ENCODE results near the gene GALNT15.

The GALNT15 gene

DNA sequence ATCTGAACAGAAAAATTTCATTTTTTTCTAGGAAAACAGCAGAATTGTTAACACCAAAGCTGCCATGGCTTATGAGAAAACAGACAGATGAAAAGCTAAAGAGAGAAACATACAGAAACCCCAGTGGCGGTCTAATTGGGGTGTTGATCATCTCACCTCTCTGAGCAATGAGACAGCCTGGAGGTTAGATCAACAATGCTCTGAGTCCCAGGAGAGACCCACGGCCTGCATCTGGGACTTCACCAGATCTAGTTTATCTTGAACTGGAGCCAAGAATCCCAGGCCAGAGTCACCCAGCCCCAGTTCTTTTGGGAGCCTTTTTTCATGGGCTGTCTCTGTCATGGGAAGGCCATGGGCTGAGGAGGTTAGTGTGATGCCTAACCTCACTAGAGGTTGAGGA is 3.5 kb upstream of the GALNT15 start:
- DNase-seq, result no peak

DNA sequence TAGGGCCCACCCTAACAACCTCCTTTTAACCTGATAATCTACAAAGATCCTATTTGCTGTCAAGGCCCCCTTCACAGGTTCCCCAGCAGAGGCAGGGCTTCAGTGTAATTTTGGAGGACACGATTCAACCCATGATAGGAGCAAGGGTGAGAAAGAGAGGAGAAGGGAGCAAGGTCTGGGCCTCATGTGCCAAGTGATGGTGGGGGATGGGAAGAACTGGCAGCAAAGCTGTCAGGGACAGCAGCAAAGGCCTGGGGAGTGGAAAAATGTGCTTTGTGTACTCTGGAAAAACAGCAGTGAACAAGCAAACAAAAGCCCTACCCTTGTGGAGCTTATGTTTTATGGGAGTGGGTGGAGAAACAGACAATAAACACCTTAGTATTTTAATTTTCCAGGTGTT is 2.7 kb upstream of the GALNT15 start:
- DNase-seq, result no peak

DNA sequence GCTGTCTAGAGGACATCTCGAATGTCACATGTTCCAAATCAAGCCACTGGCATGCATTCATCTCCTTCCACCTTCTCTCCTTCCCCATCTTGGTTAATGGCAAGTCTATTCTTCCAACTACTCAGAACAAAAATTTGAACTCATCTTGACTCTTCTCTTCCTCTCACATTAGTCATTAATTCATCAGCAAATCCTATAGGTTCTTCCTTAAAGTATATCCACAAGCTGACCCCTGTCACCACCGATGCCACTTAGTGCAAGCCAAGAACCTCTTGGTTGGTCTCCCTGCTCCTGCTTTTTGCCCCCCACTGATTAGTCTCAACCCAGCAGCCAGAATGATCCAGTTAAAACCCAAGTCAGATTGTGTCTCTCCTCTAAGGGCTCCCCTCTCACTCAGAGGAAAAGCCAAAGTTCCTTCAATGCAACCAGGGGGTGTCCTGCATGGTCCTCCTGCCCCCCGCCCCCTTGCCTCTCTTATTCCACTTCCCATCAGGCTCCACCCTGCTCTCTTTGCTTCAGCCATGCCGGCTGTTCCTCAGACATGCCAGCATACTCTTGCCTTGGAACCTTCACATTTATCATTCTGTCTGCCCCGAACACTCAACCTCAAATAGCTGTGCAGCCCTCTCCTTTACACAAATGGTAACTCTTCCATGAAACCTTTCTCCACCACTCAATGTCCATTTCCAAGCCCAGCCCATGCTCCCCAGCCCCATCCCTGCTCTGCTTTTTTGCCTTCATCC is 1.0 kb upstream of the GALNT15 start:
- no peak for DNase-seq

DNA sequence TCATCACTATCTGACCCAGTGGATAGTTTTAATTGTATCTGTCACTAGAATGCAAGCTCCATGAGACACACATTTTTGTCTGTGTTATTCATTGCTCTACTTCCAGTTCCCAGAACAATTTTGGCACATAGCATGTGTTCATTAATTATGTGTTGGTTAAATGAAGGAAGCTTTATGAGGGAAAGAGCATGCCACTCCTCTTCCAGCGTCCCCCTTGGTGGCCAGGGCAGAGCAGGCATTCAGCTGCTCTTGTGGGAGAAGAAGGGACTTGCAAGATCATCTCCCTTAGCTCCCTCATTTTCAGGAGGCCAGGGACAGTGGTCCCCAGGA is 489 bp upstream of the GALNT15 start:
- DNase-seq, result no peak

DNA sequence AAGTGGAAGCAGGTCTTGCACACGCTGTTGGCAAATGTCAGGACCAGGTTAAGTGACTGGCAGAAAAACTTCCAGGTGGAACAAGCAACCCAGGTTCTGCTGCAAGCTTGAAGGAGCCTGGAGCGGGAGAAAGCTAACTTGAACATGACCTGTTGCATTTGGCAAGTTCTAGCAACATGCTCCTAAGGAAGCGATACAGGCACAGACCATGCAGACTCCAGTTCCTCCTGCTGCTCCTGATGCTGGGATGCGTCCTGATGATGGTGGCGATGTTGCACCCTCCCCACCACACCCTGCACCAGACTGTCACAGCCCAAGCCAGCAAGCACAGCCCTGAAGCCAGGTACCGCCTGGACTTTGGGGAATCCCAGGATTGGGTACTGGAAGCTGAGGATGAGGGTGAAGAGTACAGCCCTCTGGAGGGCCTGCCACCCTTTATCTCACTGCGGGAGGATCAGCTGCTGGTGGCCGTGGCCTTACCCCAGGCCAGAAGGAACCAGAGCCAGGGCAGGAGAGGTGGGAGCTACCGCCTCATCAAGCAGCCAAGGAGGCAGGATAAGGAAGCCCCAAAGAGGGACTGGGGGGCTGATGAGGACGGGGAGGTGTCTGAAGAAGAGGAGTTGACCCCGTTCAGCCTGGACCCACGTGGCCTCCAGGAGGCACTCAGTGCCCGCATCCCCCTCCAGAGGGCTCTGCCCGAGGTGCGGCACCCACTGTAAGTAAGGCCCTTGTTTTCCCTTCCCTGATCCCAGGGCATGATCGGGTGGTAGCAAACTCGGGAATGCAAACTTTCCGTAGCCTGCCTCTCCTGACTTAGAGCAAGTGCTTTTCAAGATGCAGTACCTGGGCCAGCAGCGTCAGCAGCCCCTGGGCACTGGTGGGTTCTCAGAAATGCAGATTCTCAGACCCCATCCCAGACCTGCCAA is 759 bp downstream of the GALNT15 start:
- DNase-seq, result no peak

DNA sequence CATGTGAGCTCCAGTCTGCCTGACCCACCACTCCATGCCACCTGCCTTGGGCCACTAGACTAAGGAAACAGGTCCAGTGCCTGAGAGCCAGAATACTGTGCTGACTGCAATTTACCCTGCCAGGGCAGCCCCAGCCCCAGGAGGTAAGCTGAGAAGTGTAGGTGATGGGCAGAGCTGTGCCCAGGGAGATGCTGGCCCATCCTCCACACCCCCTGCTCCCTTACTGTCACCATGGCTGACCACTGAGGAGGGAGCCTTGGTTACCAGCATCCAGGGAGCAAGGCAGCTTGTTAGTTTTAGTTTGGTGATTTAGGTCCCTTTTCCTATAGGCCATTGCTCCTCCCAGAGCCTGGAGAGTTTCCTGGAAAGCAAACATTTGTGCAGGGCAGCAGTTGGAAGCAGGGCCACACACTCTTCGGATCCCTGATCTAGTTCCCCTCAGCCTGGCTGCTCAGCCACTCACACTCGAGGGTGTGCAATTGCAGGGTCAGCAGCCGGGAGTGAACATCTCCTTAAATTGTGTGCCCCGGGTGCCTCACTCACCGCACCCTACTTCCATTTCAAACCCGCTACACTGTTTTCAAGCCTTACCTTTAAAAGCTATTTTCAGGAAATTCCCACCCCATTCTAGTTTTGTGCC is 2.0 kb downstream of the GALNT15 start:
- DNase-seq, result no peak

DNA sequence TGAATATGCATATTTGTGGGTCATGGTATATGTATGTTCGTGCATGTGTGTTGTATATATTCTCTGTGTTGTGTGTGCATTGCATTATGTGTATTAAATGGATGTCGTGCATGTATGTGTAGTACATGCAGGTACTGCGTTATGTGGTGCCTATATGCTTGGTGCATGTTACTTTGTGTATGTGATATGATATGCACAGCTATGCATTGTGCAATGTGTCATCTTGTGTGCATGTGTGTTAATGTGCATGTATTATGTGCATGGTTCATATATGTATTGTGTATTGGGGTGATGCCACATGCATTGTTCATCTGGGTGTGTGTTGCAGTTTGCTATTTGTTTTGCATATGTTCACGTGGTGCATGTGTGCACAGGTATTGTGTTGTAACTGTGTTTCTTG is 2.9 kb downstream of the GALNT15 start:
- no peak for DNase-seq

DNA sequence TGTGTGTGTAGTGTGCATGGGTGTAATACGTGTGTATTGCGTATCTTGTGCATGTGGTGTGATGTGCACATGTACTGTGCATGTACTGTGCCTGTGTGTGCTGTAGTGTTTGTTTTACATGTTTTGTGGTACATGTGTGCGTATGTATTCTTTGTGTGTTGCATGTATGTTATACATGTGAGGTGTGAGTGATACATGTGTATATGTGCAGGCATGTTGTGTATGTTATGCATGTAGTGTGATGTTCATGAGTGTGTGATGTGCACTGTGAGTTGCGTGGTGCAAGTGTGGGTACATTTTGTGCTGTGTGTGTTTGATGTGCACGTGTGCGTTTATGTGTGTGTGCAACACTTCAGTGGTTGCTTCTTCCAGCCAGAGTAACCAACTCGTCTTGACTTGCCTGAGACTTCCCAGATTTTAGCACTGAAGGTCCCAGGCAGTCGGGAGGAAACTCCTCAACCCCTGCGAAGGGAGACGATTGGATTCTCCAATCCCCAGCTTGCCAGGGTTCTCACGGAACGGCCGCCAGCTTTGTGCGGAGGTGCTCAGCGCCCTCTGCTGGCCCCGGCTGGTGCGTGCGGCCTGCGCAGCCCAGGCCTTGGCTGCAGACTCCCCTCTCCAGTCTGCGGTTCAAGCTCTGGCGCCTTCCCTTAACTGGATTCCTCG is 3.6 kb downstream of the GALNT15 start:
- DNase-seq, result no peak

DNA sequence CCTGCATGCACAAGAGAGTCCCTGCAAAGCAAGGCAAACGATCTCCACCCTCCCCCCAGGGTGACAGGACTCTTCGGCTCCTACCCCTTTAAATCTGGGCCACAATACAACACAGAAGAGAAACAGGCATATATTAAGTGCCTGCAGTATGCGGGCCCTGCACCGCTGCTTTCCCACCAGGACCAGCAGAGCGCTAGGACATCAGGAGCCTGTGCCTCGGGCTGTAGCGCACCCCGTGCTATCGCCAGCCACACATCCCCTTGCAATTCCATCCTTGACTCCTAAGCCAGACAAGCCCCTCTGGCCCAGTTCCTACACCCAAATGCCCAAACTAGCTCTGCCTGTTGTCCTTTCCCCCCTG is 4.1 kb downstream of the GALNT15 start:
- no peak for DNase-seq

DNA sequence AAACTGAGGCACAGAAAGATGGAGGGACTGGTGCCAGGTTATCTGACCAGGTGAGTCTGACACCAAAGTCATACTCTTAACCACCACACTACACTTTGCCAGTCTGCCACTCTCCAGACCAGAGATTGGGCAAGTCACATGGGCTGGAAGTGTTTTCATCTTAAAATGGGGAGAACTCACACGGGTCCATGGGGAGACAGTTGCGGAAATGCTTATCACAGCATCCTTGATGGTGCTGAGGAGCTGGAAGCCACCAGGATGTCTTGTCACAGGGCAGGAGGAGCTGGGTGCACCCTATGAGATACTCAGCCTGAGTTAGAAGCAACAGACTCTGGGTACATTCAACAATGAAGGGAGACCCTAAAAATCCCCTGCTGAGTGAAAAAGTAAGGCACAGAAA is 4.8 kb downstream of the GALNT15 start:
- DNase-seq, result no peak

DNA sequence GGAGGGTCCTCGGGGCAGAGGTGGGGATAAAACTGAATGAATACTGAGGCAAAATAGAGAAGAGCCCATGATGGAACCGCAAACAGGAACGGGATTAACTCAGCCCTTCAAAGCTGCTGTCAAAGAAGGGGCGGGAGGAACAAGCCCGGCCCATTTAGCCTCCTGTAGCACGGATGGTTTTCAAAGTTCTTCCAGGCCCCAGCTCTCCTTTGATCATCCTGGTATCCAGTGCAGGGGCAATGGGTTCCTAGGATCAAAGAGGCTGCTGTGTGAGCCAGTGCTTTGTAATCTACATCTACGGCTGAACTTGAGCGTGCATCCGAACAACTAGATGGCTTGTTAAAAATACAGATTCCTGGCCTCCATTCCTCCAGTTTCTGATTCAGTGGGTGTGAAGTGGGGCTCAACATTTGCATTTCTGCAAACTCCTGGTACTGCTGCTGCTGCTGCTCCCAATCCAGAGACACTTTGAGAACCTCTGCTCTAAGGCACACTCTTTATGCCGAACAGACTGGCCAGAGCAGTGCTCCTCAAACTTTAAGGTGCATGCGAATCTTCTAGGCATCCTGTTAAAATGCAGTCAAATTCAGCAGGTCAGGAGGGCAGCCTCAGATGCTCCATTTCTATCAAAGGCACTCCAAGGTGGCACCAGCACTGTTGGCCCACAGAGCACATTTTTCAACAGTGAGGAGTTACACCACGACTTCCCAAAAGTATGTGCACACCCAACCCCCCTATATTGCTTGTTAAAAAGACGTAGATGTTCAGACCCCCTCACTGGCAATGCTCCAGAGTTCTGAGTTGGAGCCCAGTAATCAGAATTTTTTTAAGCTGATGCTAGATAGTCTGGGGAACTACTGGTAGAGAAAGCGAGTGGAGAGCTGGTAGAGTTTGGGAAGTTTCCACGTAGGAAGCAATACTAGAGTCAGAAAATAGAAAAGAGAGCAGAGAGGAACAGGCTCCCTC is 5.6 kb downstream of the GALNT15 start:
- no peak for DNase-seq

DNA sequence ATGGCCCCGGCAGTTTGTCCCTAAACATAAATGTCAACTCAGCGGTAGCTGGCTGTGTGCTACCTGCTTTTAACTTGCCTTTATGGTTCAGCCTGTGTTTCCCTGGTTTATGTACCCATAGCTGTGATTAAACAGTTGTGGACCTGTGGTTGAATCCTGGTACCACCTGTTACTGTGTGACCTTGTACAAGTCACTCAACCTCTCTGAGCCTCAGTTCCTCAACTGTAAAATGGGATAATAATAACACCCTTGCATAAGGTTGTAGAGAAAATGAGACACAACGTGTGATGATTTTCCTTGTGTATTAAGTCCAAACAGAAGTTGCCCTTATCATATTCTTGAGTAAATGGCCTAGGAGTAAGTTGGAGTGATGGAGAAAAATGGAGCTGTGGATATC is 6.3 kb downstream of the GALNT15 start:
- DNase-seq, result no peak

DNA sequence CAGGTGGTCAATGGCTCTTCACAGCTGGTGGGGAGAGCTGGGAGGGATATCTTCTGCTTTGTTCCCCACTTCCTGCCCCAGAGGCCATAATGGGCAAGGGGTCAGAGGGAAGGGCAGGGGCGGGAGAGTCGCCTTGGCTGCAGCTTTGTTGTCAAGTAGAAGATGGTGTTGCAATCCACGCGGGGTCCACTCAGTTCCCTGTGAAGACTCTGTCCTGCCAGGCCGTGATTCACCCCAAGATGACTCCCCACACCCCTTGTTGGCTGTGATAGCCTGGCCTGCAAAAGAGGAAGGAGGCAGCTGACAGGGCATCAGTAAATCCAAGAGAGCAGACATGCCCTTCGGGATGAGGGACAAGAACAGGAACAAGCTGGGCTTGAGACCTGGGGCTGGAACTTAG is 6.9 kb downstream of the GALNT15 start:
- no peak for DNase-seq

DNA sequence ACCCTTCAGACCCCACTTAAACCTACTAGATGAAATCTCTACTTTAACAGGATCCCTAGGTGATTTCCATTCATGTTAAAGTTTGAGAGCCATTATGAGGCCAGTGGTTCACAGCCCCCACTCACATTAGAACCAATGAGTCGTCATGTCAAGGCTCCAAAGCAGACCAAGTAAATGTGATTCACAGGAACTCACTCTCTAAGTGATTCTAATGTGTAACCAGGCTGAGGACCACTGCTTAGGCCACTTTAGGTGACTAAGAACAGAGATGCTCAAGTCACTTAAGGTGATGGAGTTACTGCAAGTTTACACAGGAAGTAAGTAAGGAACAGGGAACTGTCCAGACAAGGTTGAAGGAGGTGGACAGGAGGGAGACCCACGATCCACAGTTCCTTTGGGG is 7.7 kb downstream of the GALNT15 start:
- DNase-seq, result no peak

DNA sequence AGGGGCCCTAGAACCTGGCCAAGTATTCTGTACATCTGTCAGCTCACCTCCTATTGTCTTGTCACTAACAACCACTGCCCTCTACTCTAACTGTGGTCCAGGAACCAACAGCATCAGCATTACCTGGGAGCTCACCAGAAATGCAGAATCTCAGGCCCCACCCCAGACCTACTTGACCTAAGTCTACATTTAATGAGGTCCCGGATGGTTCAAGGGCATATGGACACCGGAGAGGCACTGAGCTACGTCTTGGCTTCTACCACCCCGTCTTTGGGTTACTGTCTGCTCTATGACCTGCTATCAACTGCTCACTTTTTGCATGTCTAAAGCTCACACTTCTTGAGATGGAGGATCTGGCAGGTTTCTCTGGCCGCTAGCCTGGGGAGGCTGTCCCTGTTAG is 8.1 kb downstream of the GALNT15 start:
- no peak for DNase-seq

DNA sequence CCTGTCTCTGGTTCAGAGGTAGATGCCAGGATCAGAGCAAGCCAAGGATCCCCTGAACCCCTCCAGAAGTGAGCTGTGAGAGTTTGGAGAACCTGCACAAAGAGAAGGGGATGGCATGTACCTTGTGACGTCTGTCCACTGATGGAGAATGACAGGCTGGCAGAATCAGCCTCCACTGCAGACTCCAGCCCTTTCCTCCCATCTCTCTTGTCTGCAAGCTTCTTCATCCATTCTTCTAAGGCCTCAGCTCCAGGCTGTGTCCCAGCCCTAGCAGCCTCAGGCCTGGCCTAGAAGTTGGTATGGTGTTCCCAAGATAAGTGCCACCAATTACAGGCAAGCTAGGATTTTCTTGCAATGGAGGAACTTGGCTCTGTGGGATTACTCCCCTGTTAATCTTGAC is 8.6 kb downstream of the GALNT15 start:
- no peak for DNase-seq

DNA sequence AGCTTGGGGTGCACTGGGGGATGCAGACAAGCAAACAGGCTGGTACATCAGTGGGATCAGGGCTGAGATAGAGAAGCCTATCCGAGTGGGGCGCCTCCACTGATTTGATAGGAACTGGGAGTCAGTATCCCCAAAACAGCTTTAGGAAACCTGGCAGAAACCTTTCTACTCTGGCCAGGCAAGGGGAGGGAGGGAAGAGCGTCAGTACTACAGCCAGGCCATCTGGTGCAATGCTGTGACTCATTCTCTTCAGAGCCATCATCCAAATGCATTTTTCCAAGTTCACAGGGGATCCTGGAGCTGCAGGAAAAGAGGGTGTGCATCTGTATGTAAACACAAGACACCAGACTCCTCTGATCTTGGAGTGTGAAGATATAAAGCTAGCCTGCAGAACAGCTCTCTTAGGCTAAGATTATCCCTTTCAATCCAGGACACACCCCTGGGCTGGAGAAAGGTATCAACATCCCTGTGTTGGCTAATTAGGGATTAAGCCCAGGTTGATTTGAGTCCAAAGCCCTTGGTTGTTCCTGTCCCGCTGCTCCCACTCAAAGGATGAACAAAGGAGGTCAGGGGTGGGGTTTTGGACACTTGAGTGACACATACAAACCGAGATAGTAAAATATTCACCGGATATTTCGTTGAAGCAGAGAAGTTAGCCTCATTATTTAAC is 9.3 kb downstream of the GALNT15 start:
- DNase-seq, result no peak

DNA sequence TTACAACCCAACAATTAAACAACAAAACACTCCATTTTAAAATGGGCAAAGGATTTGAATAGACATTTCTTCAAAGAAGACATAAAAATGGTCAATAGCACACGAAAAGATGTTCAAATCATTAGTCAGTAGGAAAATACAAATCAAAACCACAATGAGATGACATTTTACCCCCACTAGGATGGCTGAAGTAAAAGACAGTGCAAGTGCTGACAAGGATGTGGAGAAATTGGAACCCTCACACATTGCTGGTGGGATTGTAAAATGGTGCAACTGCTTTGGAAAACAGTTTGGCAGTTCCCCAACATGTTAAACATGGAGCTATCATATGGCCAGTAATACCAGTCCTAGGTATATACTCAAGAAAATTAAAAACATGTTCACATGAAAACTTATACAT is 11.6 kb downstream of the GALNT15 start:
- DNase-seq, result no peak

DNA sequence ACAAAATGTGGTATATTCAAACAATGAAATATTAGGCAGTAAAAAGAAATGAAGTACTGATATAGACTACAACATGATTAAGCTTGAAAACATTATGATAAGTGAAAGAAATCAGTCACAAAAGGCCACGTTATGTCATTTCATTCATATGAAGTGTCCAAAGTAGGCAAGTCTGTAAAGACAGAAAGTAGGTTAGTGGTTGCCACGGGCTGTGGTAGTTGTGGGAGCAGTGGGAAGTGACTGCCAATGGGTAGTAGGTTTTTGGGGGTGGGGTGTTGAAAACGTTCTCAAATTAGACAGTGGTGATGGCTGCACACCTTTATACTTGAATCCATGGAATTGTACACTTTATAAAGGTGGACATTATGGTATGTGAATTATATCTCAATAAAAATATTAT is 12.1 kb downstream of the GALNT15 start:
- DNase-seq, result no peak

DNA sequence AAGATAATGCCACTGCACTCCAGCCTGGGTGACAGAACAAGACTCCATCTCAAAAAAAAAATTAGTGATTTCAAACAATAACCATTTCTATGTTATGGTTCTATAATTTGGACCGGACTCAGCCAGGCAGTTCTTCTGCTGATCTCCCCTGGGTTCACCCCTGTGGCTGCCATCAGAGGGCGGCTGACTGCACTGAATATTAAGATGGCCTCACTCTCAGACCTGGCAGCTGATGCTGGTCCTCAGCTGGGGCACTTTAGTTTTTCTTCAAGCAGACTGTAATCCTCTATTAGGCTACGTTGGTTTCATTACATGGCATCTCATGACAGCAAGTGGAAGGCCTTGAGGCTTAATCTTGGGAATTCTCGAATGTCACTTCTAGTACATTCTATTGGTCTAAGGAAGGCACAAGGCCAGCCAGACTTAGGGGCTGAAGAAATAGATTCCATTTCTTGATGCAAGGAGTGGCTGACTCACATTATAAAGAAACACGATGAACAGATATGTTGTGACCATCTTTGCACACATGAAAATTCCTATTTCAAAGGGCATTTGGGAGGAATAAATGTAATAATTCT is 12.8 kb downstream of the GALNT15 start:
- no peak for DNase-seq

DNA sequence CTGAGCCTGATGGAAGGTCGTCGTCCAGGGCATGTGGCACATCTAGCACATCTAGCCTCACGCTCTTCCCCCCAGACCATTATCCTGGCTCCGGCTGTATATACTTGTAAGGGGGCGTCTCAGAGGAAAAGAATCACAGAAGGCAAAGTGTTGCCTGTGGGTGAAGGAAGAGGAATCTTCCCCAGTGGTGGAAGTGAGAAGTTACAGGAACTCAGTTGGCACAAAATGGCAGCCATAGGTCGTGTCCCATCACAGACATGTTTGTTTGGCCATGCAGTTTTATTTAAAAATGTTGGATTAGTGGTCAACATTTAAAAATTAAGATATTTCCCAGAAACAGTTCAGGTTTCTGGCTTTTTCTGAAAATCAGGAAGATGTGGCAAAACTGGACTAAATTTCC is 13.6 kb downstream of the GALNT15 start:
- DNase-seq, result no peak
